Liver (tissue), 3 donors: ENCODE data around the gene IRF2.

ENCODE experiments used
- CTCF ChIP-seq: fragments of 150-350 bp; IDR thresholded peaks from 2 replicates; pipeline ENCODE4 v1.5.1; 2017; ENCODE audit warnings: improper control_type of control experiment, low read depth, low read length; ENCODE audit not compliant: missing input control
- GABPA ChIP-seq, 2 donors: IDR thresholded peaks in 1 of 2; conservative IDR thresholded peaks in 1 of 2; 2 replicates each; pipeline ENCODE4 v1.6.1; 2016; ENCODE audit warnings: antibody characterized with exemption in 2 of 2, mild to moderate bottlenecking in 1 of 2, moderate library complexity in 1 of 2
- HNF4G ChIP-seq: IDR thresholded peaks from 2 replicates; pipeline ENCODE4 v1.6.1; 2016; ENCODE audit warnings: antibody characterized with exemption
- JUND ChIP-seq, 2 donors: IDR thresholded peaks; 2 replicates each; pipeline ENCODE4 v1.6.1; 2016; ENCODE audit warnings: antibody characterized with exemption in 2 of 2
- RAD21 ChIP-seq, 2 donors: IDR thresholded peaks; 2 replicates each; pipeline ENCODE4 v1.6.1; 2016; ENCODE audit warnings: antibody characterized with exemption in 2 of 2, mild to moderate bottlenecking in 2 of 2
- REST ChIP-seq: IDR thresholded peaks from 2 replicates; pipeline ENCODE4 v1.6.1; 2016; ENCODE audit warnings: antibody characterized with exemption, mild to moderate bottlenecking
- donor health status: healthy.
- donor health status: healthy.

- no peak for TF ChIP-seq CTCF
- TF ChIP-seq REST: no peak
- no peak for TF ChIP-seq JUND (IDR thresholded peaks at IDR 0.05)
- TF ChIP-seq HNF4G: no peak
- TF ChIP-seq RAD21 (IDR thresholded peaks at IDR 0.05): no peak
- no peak for TF ChIP-seq GABPA (IDR thresholded peaks at IDR 0.05 in 1 of 2, conservative IDR thresholded peaks at IDR 0.05 in 1 of 2)
Observed at GRCh38 chr4:184384810-184385557, 89.4 kb downstream of the IRF2 start.
